HepG2 (cell line): ENCODE measurements around the gene SIVA1. TPM values are rescaled to one million over a fixed set of nuclear protein-coding genes. Genes with fewer than 3 reads are reported as not detected.

Experiments
- AHDC1 ChIP-seq: sonication (generic); formaldehyde crosslinking; IDR thresholded peaks from 2 replicates; pipeline ENCODE4 v1.5.1; 2020; ENCODE audit warnings: mild to moderate bottlenecking, missing genetic modification reagents, borderline replicate concordance
- BHLHE40 ChIP-seq: IDR thresholded peaks from 2 replicates; pipeline ENCODE4 v1.6.1; 2011; ENCODE audit warnings: low read length, improper control_type of control experiment
- BORCS8-MEF2B ChIP-seq: sonication (generic); formaldehyde crosslinking; IDR thresholded peaks from 2 replicates; pipeline ENCODE4 v1.8.0; 2022; ENCODE audit warnings: mild to moderate bottlenecking, missing genetic modification reagents
- CBX1 ChIP-seq: IDR thresholded peaks from one replicate; pipeline ENCODE4 v1.6.1; 2016; ENCODE audit warnings: antibody characterized with exemption, low read depth
- CC2D1A ChIP-seq: sonication (generic); formaldehyde crosslinking; IDR thresholded peaks from 2 replicates; pipeline ENCODE4 v1.8.1; 2023; ENCODE audit warnings: mild to moderate bottlenecking, missing genetic modification reagents
- CENPT ChIP-seq: sonication (generic); formaldehyde crosslinking; IDR thresholded peaks from 2 replicates; pipeline ENCODE4 v1.8.0; 2022; ENCODE audit warnings: low read depth, mild to moderate bottlenecking, moderate library complexity, missing genetic modification reagents
- CREB1 ChIP-seq, 2 experiments: fragments of 450-650 bp in 1 of 2; IDR thresholded peaks; 2 replicates each; pipeline ENCODE4 v1.6.1; 2016 to 2017; ENCODE audit warnings: control low read depth in 1 of 2, mild to moderate bottlenecking in 1 of 2, missing compliant biosample characterization in 1 of 2, missing genetic modification characterization in 1 of 2
- HNF4A ChIP-seq: sonication (generic); formaldehyde crosslinking; IDR thresholded peaks from 2 replicates; pipeline ENCODE4 v1.4.0; 2020; ENCODE audit warnings: missing genetic modification reagents
- JDP2 ChIP-seq: sonication (generic); formaldehyde crosslinking; IDR thresholded peaks from 2 replicates; pipeline ENCODE4 v1.8.1; 2022; ENCODE audit warnings: missing genetic modification reagents, borderline replicate concordance
- MBD4 ChIP-seq: IDR thresholded peaks from 2 replicates; pipeline ENCODE4 v1.6.1; 2012; ENCODE audit warnings: low read length, inconsistent platforms, borderline replicate concordance
- MEF2D ChIP-seq: sonication (generic); formaldehyde crosslinking; IDR thresholded peaks from 2 replicates; pipeline ENCODE4 v1.5.1; 2020; ENCODE audit warnings: mild to moderate bottlenecking, missing genetic modification reagents
- MLLT10 ChIP-seq: sonication (generic); formaldehyde crosslinking; IDR thresholded peaks from 2 replicates; pipeline ENCODE4 v1.4.0; 2020; ENCODE audit warnings: missing genetic modification reagents
- SRF ChIP-seq: IDR thresholded peaks from 2 replicates; pipeline ENCODE4 v1.6.1; 2011; ENCODE audit warnings: mild to moderate bottlenecking, low read depth, low read length, moderate library complexity
- SRY ChIP-seq: sonication (generic); formaldehyde crosslinking; IDR thresholded peaks from 2 replicates; pipeline ENCODE4 v1.8.0; 2022; ENCODE audit warnings: mild to moderate bottlenecking, missing genetic modification reagents
- U2AF2 ChIP-seq: fragments of 200-400 bp; formaldehyde crosslinking; IDR thresholded peaks from 2 replicates; pipeline ENCODE4 v1.6.1; 2017; ENCODE audit warnings: low read depth, mild to moderate bottlenecking, low read length
- ZBTB3 ChIP-seq: sonication (generic); formaldehyde crosslinking; IDR thresholded peaks from 2 replicates; pipeline ENCODE4 v1.4.0; 2020; ENCODE audit warnings: low read depth, mild to moderate bottlenecking, moderate library complexity, missing genetic modification reagents, borderline replicate concordance
- ZMYM2 ChIP-seq: sonication (generic); formaldehyde crosslinking; IDR thresholded peaks from 2 replicates; pipeline ENCODE4 v1.8.0; 2022; ENCODE audit warnings: mild to moderate bottlenecking, missing genetic modification reagents
- ZNF367 ChIP-seq: sonication (generic); formaldehyde crosslinking; IDR thresholded peaks from 2 replicates; pipeline ENCODE4 v1.4.0; 2020; ENCODE audit warnings: missing genetic modification reagents, borderline replicate concordance
- ZNF773 ChIP-seq: sonication (generic); formaldehyde crosslinking; IDR thresholded peaks from 2 replicates; pipeline ENCODE4 v1.4.0; 2020; ENCODE audit warnings: missing genetic modification reagents, borderline replicate concordance
- ZSCAN21 ChIP-seq: sonication (generic); formaldehyde crosslinking; IDR thresholded peaks from 2 replicates; pipeline ENCODE4 v1.8.0; 2022; ENCODE audit warnings: mild to moderate bottlenecking, missing genetic modification reagents, moderate library complexity, borderline replicate concordance
- polyA plus RNA-seq, 8 experiments: library from polyadenylated mRNA; depleted of rRNA in 3 of 8; stranded (reverse) in 7 of 8; unstranded in 1 of 8; fragments of >200 nt; fragmentation: Illumina TruSeq in 4 of 8; extraction: Trizol in 4 of 8; gene quantifications; 2 replicates each; pipeline versions ENCODE4 v1.2.1 to v1.2.3, GENCODE V29; 2011 to 2016; ENCODE audit warnings: low read depth in 4 of 8, missing spikeins in 1 of 8, mixed read lengths in 1 of 8; ENCODE audit not compliant: insufficient read depth in 1 of 8
- total RNA-seq, 5 experiments: library from RNA; depleted of rRNA; stranded (reverse); fragments of >200 nt; fragmentation: Illumina TruSeq; extraction: Trizol; gene quantifications; 2 replicates each; pipeline ENCODE4 v1.2.3, GENCODE V29; 2016; ENCODE audit warnings: low read depth in 1 of 5
- TF ChIP-seq, protein P1 (sequence below): sonication (generic); formaldehyde crosslinking; IDR thresholded peaks from 2 replicates; pipeline ENCODE4 v1.4.0; 2020; ENCODE audit warnings: missing genetic modification reagents, borderline replicate concordance

SIVA1 gene
- total and polyA plus RNA-seq, 2 of the 13 experiments (the other 11 are each of a cell fraction or from before 2014, with no cell fraction given), result 123 to 186 TPM

- TF ChIP-seq ZBTB3 (CRISPR knock-in tag), result no peak
- TF ChIP-seq CREB1 (IDR thresholded peaks at IDR 0.05), result no peak
- no peak for TF ChIP-seq CREB1 (CRISPR knock-in tag; IDR thresholded peaks at IDR 0.05)
- TF ChIP-seq ZNF367, result no peak
- no peak for TF ChIP-seq ZMYM2 (CRISPR knock-in tag)
- TF ChIP-seq AHDC1 (CRISPR knock-in tag), result no peak
- TF ChIP-seq SRY (CRISPR knock-in tag), result peak; percentile 46; the same call in 1 of the 2 replicates
- TF ChIP-seq MBD4, result no peak; the same call in 1 of the 2 replicates
- TF ChIP-seq BORCS8-MEF2B (CRISPR knock-in tag), result peak; percentile 6; the same call in 1 of the 2 replicates
- TF ChIP-seq CBX1, result peak; percentile 32
- TF ChIP-seq, protein P1, sequence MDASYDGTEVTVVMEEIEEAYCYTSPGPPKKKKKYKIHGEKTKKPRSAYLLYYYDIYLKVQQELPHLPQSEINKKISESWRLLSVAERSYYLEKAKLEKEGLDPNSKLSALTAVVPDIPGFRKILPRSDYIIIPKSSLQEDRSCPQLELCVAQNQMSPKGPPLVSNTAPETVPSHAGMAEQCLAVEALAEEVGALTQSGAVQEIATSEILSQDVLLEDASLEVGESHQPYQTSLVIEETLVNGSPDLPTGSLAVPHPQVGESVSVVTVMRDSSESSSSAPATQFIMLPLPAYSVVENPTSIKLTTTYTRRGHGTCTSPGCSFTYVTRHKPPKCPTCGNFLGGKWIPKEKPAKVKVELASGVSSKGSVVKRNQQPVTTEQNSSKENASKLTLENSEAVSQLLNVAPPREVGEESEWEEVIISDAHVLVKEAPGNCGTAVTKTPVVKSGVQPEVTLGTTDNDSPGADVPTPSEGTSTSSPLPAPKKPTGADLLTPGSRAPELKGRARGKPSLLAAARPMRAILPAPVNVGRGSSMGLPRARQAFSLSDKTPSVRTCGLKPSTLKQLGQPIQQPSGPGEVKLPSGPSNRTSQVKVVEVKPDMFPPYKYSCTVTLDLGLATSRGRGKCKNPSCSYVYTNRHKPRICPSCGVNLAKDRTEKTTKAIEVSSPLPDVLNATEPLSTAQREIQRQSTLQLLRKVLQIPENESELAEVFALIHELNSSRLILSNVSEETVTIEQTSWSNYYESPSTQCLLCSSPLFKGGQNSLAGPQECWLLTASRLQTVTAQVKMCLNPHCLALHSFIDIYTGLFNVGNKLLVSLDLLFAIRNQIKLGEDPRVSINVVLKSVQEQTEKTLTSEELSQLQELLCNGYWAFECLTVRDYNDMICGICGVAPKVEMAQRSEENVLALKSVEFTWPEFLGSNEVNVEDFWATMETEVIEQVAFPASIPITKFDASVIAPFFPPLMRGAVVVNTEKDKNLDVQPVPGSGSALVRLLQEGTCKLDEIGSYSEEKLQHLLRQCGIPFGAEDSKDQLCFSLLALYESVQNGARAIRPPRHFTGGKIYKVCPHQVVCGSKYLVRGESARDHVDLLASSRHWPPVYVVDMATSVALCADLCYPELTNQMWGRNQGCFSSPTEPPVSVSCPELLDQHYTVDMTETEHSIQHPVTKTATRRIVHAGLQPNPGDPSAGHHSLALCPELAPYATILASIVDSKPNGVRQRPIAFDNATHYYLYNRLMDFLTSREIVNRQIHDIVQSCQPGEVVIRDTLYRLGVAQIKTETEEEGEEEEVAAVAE (CRISPR knock-in tag), result no peak
- peak; percentile 48; the same call in 1 of the 2 replicates for TF ChIP-seq ZSCAN21
- no peak for TF ChIP-seq JDP2 (CRISPR knock-in tag)
- no peak for TF ChIP-seq U2AF2
- TF ChIP-seq CC2D1A, result no peak
- peak; percentile 69 for TF ChIP-seq HNF4A
- TF ChIP-seq MLLT10 (CRISPR knock-in tag), result no peak
- TF ChIP-seq ZNF773 (CRISPR knock-in tag), result no peak
- no peak for TF ChIP-seq SRF
- TF ChIP-seq BHLHE40, result no peak
- TF ChIP-seq MEF2D (CRISPR knock-in tag), result no peak
- TF ChIP-seq CENPT (CRISPR knock-in tag), result no peak
Observed at GRCh38 chr14:104754213-104754851, 1.4 kb downstream of the SIVA1 start (continued).
